HL-60 (cell line): ENCODE measurements around the gene PADI6.
"Not testable (repeated sequence)": the region's sequence is repeated elsewhere in the genome, so short reads cannot be mapped to it uniquely, and the experiment has no call there.

ENCODE experiments used
- DNase-seq, 2 experiments: peaks; one replicate each; pipeline ENCODE4 v3.0.0-alpha.2; 2010 to 2020; ENCODE audit warnings: low read depth in 1 of 2, low spot score in 1 of 2
- H3K27ac ChIP-seq: fragments of 250-450 bp; sonication (Bioruptor Pico); replicated peaks from 2 replicates; pipeline ENCODE4 v1.5.1; 2020; ENCODE audit warnings: mild to moderate bottlenecking, moderate library complexity
- H3K27me3 ChIP-seq: fragments of 250-450 bp; sonication (Bioruptor Pico); 2 replicates; pipeline ENCODE4 v1.5.1; 2021; ENCODE audit warnings: mild to moderate bottlenecking, moderate library complexity; ENCODE audit not compliant: insufficient read depth, poor library complexity, severe bottlenecking
- H3K4me3 ChIP-seq: replicated peaks from 2 replicates; pipeline ENCODE4 v1.5.1; 2011; ENCODE audit warnings: mild to moderate bottlenecking, control low read depth, low read length; ENCODE audit not compliant: insufficient read depth
- CTCF ChIP-seq: IDR thresholded peaks from one replicate; pipeline ENCODE4 v1.5.1; 2011; ENCODE audit warnings: low read length, control low read depth, inconsistent platforms; ENCODE audit not compliant: insufficient read depth
- GABPA ChIP-seq: IDR thresholded peaks from 2 replicates; pipeline ENCODE4 v1.6.1; 2012; ENCODE audit warnings: low read depth
- POLR2AphosphoS5 ChIP-seq: IDR thresholded peaks from 2 replicates; pipeline ENCODE4 v1.6.1; 2012; ENCODE audit warnings: low read depth
- REST ChIP-seq: IDR thresholded peaks from 2 replicates; pipeline ENCODE4 v1.6.1; 2012; ENCODE audit warnings: low read depth; ENCODE audit not compliant: insufficient replicate concordance
- SPI1 ChIP-seq: IDR thresholded peaks from 2 replicates; pipeline ENCODE4 v1.6.1; 2012; ENCODE audit warnings: low read depth, mild to moderate bottlenecking, borderline replicate concordance

Gene PADI6

GRCh38 chr1:17340358-17340757 lies 31.6 kb upstream of the PADI6 start:
- H3K27me3 ChIP-seq: no peaks in the 10 kb centered on the region
- no peak overlapping the region for H3K27ac ChIP-seq
- no peak for DNase-seq
- no peak overlapping the region for H3K4me3 ChIP-seq
- TF ChIP-seq GABPA (no peak), SPI1 (no peak), POLR2AphosphoS5 (no peak), REST (no peak), CTCF (no peak)

- DNase-seq: no peak
Observed at GRCh38 chr1:17342014-17342441, 30.0 kb upstream of the PADI6 start.

GRCh38 chr1:17345506-17345905 lies 26.5 kb upstream of the PADI6 start:
- H3K27me3 ChIP-seq, H3K4me3 ChIP-seq, H3K27ac ChIP-seq, DNase-seq: not testable (repeated sequence)

More at GRCh38 chr1:17342014-17342441, 30.0 kb upstream of the PADI6 start:
- Histone ChIP-seq H3K27ac (no peak overlapping the region), H3K27me3 (no peaks in the 10 kb centered on the region), H3K4me3 (no peak overlapping the region)
- TF ChIP-seq SPI1 (no peak), CTCF (no peak), REST (no peak), POLR2AphosphoS5 (no peak), GABPA (no peak)

- TF ChIP-seq REST: no peak
- no peak for TF ChIP-seq SPI1
- no peak for TF ChIP-seq POLR2AphosphoS5
- no peak for TF ChIP-seq CTCF
- no peak for TF ChIP-seq GABPA
- H3K4me3 ChIP-seq: no peak overlapping the region
- DNase-seq: no peak
- no peaks in the 10 kb centered on the region for H3K27me3 ChIP-seq
- H3K27ac ChIP-seq: no peak overlapping the region
Observed at GRCh38 chr1:17346046-17346789, 25.8 kb upstream of the PADI6 start.
